Keratinocyte (primary cell): ENCODE measurements around the gene CD109. TPM values are rescaled to one million over a fixed set of nuclear protein-coding genes. Genes with fewer than 3 reads are reported as not detected.
A peak's percentile ranks its signal among the peaks of the same experiment; 100 is the strongest.

Experiments used
- DNase-seq: peaks from one replicate; pipeline ENCODE4 v3.0.0-alpha.2; 2011; ENCODE audit warnings: low read depth, missing footprints, low spot score
- FAIRE-seq: peaks from 2 replicates; lab custom pipeline; 2011; peaks lifted over from hg19 to GRCh38; lab: Jason Lieb, UNC
- H2AFZ ChIP-seq: 2 replicates; pipeline ENCODE4 v1.6.0; 2012; ENCODE audit warnings: low read length, control low read depth, inconsistent platforms; ENCODE audit not compliant: control insufficient read depth
- H3K27ac ChIP-seq: 2 replicates; pipeline ENCODE4 v1.5.1; 2011; ENCODE audit warnings: low read length; ENCODE audit not compliant: control insufficient read depth, insufficient read depth
- H3K27me3 ChIP-seq: 3 replicates; pipeline ENCODE4 v1.6.0; 2011; ENCODE audit warnings: low read length; ENCODE audit not compliant: control insufficient read depth, insufficient read depth; ENCODE audit errors: extremely low read depth
- H3K36me3 ChIP-seq, 2 experiments: 2 replicates in 1 of 2; 3 replicates in 1 of 2; pipeline ENCODE4 v1.5.1; 2011; ENCODE audit warnings: low read length in 2 of 2, mild to moderate bottlenecking in 1 of 2; ENCODE audit not compliant: control insufficient read depth in 2 of 2, insufficient read depth in 2 of 2; ENCODE audit errors: extremely low read depth in 1 of 2
- H3K4me1 ChIP-seq: 3 replicates; pipeline ENCODE4 v1.5.1; 2011; ENCODE audit warnings: low read length; ENCODE audit not compliant: control insufficient read depth, insufficient read depth; ENCODE audit errors: extremely low read depth
- H3K4me2 ChIP-seq: 3 replicates; pipeline ENCODE4 v1.6.0; 2011; ENCODE audit warnings: low read depth, low read length; ENCODE audit not compliant: control insufficient read depth, insufficient read depth; ENCODE audit errors: extremely low read depth
- H3K4me3 ChIP-seq, 3 experiments: fragments of 200-600 bp in 1 of 3; sonication (generic) in 1 of 3; 2 replicates in 2 of 3; 3 replicates in 1 of 3; pipeline ENCODE4 v1.5.1; 2011 to 2016; ENCODE audit warnings: low read length in 3 of 3, mild to moderate bottlenecking in 3 of 3, control low read depth in 2 of 3, inconsistent platforms in 1 of 3, low read depth in 1 of 3, mixed read lengths in 1 of 3, mixed run types in 1 of 3, moderate library complexity in 1 of 3; ENCODE audit not compliant: control insufficient read depth in 2 of 3, insufficient read depth in 2 of 3; ENCODE audit errors: extremely low read depth in 1 of 3
- H3K79me2 ChIP-seq: 2 replicates; pipeline ENCODE4 v1.6.0; 2012; ENCODE audit warnings: low read length; ENCODE audit not compliant: control insufficient read depth, insufficient read depth
- H3K9ac ChIP-seq: 3 replicates; pipeline ENCODE4 v1.6.0; 2011; ENCODE audit warnings: low read length; ENCODE audit not compliant: control insufficient read depth, insufficient read depth; ENCODE audit errors: extremely low read depth
- H3K9me1 ChIP-seq: 3 replicates; pipeline ENCODE4 v1.6.0; 2011; ENCODE audit warnings: low read length; ENCODE audit not compliant: control insufficient read depth, insufficient read depth; ENCODE audit errors: extremely low read depth
- H3K9me3 ChIP-seq: 2 replicates; pipeline ENCODE4 v1.5.1; 2012; ENCODE audit warnings: low read depth, low read length; ENCODE audit not compliant: control insufficient read depth
- H4K20me1 ChIP-seq: 3 replicates; pipeline ENCODE4 v1.6.0; 2011; ENCODE audit warnings: low read length; ENCODE audit not compliant: control insufficient read depth, insufficient read depth; ENCODE audit errors: extremely low read depth
- EZH2 ChIP-seq: IDR thresholded peaks from one replicate; pipeline ENCODE4 v1.6.1; 2012; ENCODE audit warnings: inconsistent platforms, mild to moderate bottlenecking, low read length, moderate library complexity
- dilution Hi-C: fragments of 300-500 bp; cut with MboI; formaldehyde crosslinking; loops from one replicate; pipeline ENCODE4 v1.7.0; 2020; ENCODE audit warnings: low sequenced_read_pairs; ENCODE audit not compliant: extremely low pct_ligation_motif_present
- polyA plus RNA-seq, 5 experiments: library from polyadenylated mRNA; depleted of rRNA in 3 of 5; stranded (reverse) in 3 of 5; stranded (forward) in 1 of 5; unstranded in 1 of 5; fragments of >200 nt; gene quantifications; 1 replicate in 1 of 5; 2 replicates in 3 of 5; 3 replicates in 1 of 5; pipeline versions ENCODE4 v1.2.1 to v1.2.3, GENCODE V29; 2011 to 2012; ENCODE audit warnings: missing spikeins in 2 of 5, low read depth in 1 of 5, low replicate concordance in 1 of 5
- TF ChIP-seq, protein P1 (sequence below), 3 experiments: IDR thresholded peaks in 1 of 3; conservative IDR thresholded peaks in 1 of 3; optimal IDR thresholded peaks in 1 of 3; 2 replicates in 2 of 3; 3 replicates in 1 of 3; pipeline versions ENCODE3 to v1.5.1; 2011; ENCODE audit warnings: low read length in 3 of 3, mild to moderate bottlenecking in 3 of 3, moderate library complexity in 2 of 3, control low read depth in 1 of 3, inconsistent platforms in 1 of 3; ENCODE audit not compliant: insufficient read depth in 2 of 3; ENCODE audit errors: extremely low read depth in 1 of 3

CD109 gene
- polyA plus RNA-seq, 1 donor (not counting 4 experiments of a cell fraction or from before 2014, with no cell fraction given), result 58.2 TPM

GRCh38 chr6:73768558-73768957 lies 72.6 kb downstream of the CD109 start:
- dilution Hi-C loops, result no loop called here
- peaks cover 0 to 11% of the 10 kb centered on the region in 2 experiments for H3K36me3 ChIP-seq
- no peak overlapping the region for H3K9ac ChIP-seq
- H3K4me3 ChIP-seq, result no peak overlapping the region
- FAIRE-seq, result no peak
- H3K4me1 ChIP-seq, result peaks cover under 1% of the 10 kb centered on the region
- no peak for TF ChIP-seq EZH2
- no peaks in the 10 kb centered on the region for H3K9me1 ChIP-seq
- H3K9me3 ChIP-seq, result no peaks in the 10 kb centered on the region
- no peak for DNase-seq
- no peak overlapping the region for H3K4me2 ChIP-seq
- H2AFZ ChIP-seq, result no peak overlapping the region
- no peak overlapping the region for H3K27ac ChIP-seq
- H3K27me3 ChIP-seq, result no peaks in the 10 kb centered on the region
- no peaks in the 10 kb centered on the region for H3K79me2 ChIP-seq
- no peaks in the 10 kb centered on the region for H4K20me1 ChIP-seq

DNA sequence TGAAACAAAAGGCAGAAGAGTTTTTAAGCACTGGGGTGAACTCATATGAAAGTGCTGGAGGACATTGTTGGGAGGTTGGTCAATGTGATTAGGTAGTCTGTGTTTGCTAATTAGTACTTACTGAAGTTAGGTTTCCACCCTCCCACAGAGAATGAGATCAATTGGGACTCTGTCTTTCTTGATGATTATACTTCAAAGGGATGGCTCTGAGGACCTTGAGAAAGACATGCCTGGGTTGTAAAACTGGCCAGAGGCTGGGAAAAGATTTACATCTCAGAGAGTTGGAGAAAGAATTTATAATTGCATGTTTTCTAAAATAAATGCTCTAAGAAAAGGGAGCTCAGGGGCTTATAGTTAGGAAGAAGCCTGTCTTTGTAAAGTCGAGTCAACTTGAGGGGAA lies 74.0 kb downstream of the CD109 start:
- Histone ChIP-seq H3K9me1 (no peaks in the 10 kb centered on the region), H3K27ac (no peak overlapping the region), H3K9ac (no peak overlapping the region), H4K20me1 (no peaks in the 10 kb centered on the region), H3K4me1 (peaks cover 13% of the 10 kb centered on the region), H3K4me3 (no peak overlapping the region), H2AFZ (no peak overlapping the region), H3K36me3 (peaks cover 0 to 14% of the 10 kb centered on the region in 2 experiments), H3K4me2 (no peak overlapping the region), H3K9me3 (no peaks in the 10 kb centered on the region), H3K27me3 (no peaks in the 10 kb centered on the region), H3K79me2 (no peaks in the 10 kb centered on the region)
- TF ChIP-seq, protein P1, sequence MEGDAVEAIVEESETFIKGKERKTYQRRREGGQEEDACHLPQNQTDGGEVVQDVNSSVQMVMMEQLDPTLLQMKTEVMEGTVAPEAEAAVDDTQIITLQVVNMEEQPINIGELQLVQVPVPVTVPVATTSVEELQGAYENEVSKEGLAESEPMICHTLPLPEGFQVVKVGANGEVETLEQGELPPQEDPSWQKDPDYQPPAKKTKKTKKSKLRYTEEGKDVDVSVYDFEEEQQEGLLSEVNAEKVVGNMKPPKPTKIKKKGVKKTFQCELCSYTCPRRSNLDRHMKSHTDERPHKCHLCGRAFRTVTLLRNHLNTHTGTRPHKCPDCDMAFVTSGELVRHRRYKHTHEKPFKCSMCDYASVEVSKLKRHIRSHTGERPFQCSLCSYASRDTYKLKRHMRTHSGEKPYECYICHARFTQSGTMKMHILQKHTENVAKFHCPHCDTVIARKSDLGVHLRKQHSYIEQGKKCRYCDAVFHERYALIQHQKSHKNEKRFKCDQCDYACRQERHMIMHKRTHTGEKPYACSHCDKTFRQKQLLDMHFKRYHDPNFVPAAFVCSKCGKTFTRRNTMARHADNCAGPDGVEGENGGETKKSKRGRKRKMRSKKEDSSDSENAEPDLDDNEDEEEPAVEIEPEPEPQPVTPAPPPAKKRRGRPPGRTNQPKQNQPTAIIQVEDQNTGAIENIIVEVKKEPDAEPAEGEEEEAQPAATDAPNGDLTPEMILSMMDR (optimal IDR thresholded peaks at IDR 0.05 in 1 of 3, IDR thresholded peaks at IDR 0.05 in 1 of 3, conservative IDR thresholded peaks at IDR 0.05 in 1 of 3; ENCODE audit: extremely low read depth in 1 of 3, insufficient read depth in 2 of 3, low read length in 3 of 3), result no peak
- no peak for TF ChIP-seq EZH2
- no peak for FAIRE-seq
- dilution Hi-C loops, result no loop called here
- DNase-seq, result no peak

DNA sequence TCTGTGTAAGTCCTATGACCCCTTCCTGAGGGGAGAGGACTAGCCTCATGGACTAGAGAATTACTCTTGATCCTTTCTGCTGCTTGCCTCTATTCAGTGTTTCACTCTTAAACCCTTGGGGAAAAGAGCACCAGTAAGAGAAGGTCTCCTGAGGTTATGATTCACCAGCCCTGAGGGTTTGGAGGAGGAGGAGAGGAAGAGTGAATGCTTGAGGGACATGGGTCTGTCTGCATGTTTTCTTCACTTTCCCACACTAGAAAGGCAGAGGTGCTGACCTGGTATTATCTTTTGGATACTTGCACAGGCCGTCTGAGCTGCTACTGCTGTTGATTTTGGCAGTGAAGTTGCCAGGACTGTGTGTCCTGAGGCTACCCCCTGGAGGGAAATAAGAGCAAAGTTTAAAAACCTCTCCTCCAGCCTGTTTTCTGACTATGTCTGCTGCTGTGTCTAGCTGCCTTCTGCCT lies 78.3 kb downstream of the CD109 start:
- Histone ChIP-seq H3K9ac (no peak overlapping the region), H3K4me2 (peak overlapping the region; percentile 39), H3K36me3 (peaks cover 0 to 5% of the 10 kb centered on the region in 2 experiments), H3K4me1 (peaks cover 13% of the 10 kb centered on the region), H2AFZ (peak overlapping the region; percentile 40), H3K9me3 (no peaks in the 10 kb centered on the region), H3K79me2 (no peaks in the 10 kb centered on the region), H3K27me3 (no peaks in the 10 kb centered on the region), H3K9me1 (no peaks in the 10 kb centered on the region), H3K4me3 (no peak overlapping the region), H4K20me1 (no peaks in the 10 kb centered on the region), H3K27ac (no peak overlapping the region)
- dilution Hi-C loops, result no loop called here
- TF ChIP-seq EZH2, result no peak
- TF ChIP-seq, protein P1 (optimal IDR thresholded peaks at IDR 0.05 in 1 of 3, IDR thresholded peaks at IDR 0.05 in 1 of 3, conservative IDR thresholded peaks at IDR 0.05 in 1 of 3; ENCODE audit: extremely low read depth in 1 of 3, insufficient read depth in 2 of 3, low read length in 3 of 3), result no peak
- DNase-seq, result no peak
- FAIRE-seq, result peak; percentile 97
